ENCODE results near the gene LILRA5.
"Not testable (repeated sequence)": the region's sequence is repeated elsewhere in the genome, so short reads cannot be mapped to it uniquely, and the experiment has no call there.

Gene LILRA5

GRCh38 chr19:54312436-54313377 lies at the start of gene LILRA5:
TSS of gene LILRA5 (minus strand) at chr19:54313166. CDS start at chr19:54313019, 147 bp downstream.
- H3K4me3 Mint-ChIP-seq, result no peak within 1 kb of the TSS
- no peaks in the 10 kb centered on the region for H3K9me3 Mint-ChIP-seq
- H3K36me3 Mint-ChIP-seq (ENCODE audit: low read depth), result no peaks in the 10 kb centered on the region
- H3K27me3 Mint-ChIP-seq, result peaks cover 28% of the 10 kb centered on the region
- no peaks in the 10 kb centered on the region for H3K4me1 Mint-ChIP-seq (ENCODE audit: low read depth)
- no peak for DNase-seq
- H3K27ac Mint-ChIP-seq, result no peak within 1 kb of the TSS

- Mint-ChIP-seq H3K27ac (peak overlapping the region; percentile 83), H3K4me3 (peak overlapping the region; percentile 87), H3K4me1 (ENCODE audit: low read depth) (peaks cover 57% of the 10 kb centered on the region)
- H3K27me3 Mint-ChIP-seq; DNase-seq; H3K36me3 Mint-ChIP-seq (ENCODE audit: low read depth); H3K9me3 Mint-ChIP-seq: not testable (repeated sequence)
These were observed 48.9 kb upstream of the LILRA5 start for GRCh38 chr19:54361680-54362422.

- H3K36me3 Mint-ChIP-seq (ENCODE audit: low read depth); H3K27me3 Mint-ChIP-seq; H3K27ac Mint-ChIP-seq: not testable (repeated sequence)
These were observed 46.3 kb upstream of the LILRA5 start for GRCh38 chr19:54359149-54359820.

GRCh38 chr19:54357381-54357780 lies 44.4 kb upstream of the LILRA5 start:
- Mint-ChIP-seq H3K4me1 (ENCODE audit: low read depth) (peaks cover 28% of the 10 kb centered on the region), H3K27me3 (no peaks in the 10 kb centered on the region), H3K27ac (no peak overlapping the region), H3K36me3 (ENCODE audit: low read depth) (peaks cover 8% of the 10 kb centered on the region), H3K4me3 (no peak overlapping the region), H3K9me3 (no peaks in the 10 kb centered on the region)
- DNase-seq, result no peak

More at GRCh38 chr19:54359149-54359820, 46.3 kb upstream of the LILRA5 start:
- peak; percentile 84 for DNase-seq
- peaks cover 41% of the 10 kb centered on the region for H3K4me1 Mint-ChIP-seq (ENCODE audit: low read depth)
- H3K9me3 Mint-ChIP-seq, H3K4me3 Mint-ChIP-seq: not testable (repeated sequence)

GRCh38 chr19:54356444-54357056 lies 43.6 kb upstream of the LILRA5 start:
- H3K27me3 Mint-ChIP-seq, result no peaks in the 10 kb centered on the region
- DNase-seq, result no peak
- peaks cover 21% of the 10 kb centered on the region for H3K4me1 Mint-ChIP-seq (ENCODE audit: low read depth)
- H3K4me3 Mint-ChIP-seq, result no peak overlapping the region
- H3K27ac Mint-ChIP-seq, result no peak overlapping the region
- peaks cover 8% of the 10 kb centered on the region for H3K36me3 Mint-ChIP-seq (ENCODE audit: low read depth)
- no peaks in the 10 kb centered on the region for H3K9me3 Mint-ChIP-seq

- Mint-ChIP-seq H3K9me3 (no peaks in the 10 kb centered on the region), H3K36me3 (ENCODE audit: low read depth) (peaks cover 8% of the 10 kb centered on the region), H3K27ac (no peak overlapping the region), H3K4me1 (ENCODE audit: low read depth) (peaks cover 15% of the 10 kb centered on the region), H3K27me3 (no peaks in the 10 kb centered on the region), H3K4me3 (no peak overlapping the region)
- no peak for DNase-seq
These were observed 42.7 kb upstream of the LILRA5 start for GRCh38 chr19:54355675-54356074.

GRCh38 chr19:54354761-54355160 lies 41.8 kb upstream of the LILRA5 start:
- Mint-ChIP-seq H3K4me1 (ENCODE audit: low read depth) (peaks cover 11% of the 10 kb centered on the region), H3K36me3 (ENCODE audit: low read depth) (peaks cover 8% of the 10 kb centered on the region), H3K27me3 (no peaks in the 10 kb centered on the region), H3K27ac (peak overlapping the region; percentile 52), H3K9me3 (no peaks in the 10 kb centered on the region), H3K4me3 (no peak overlapping the region)
- no peak for DNase-seq

- H3K36me3 Mint-ChIP-seq (ENCODE audit: low read depth), result peaks cover 8% of the 10 kb centered on the region
- no peaks in the 10 kb centered on the region for H3K9me3 Mint-ChIP-seq
- DNase-seq, result no peak
- peaks cover 9% of the 10 kb centered on the region for H3K4me1 Mint-ChIP-seq (ENCODE audit: low read depth)
- no peak overlapping the region for H3K27ac Mint-ChIP-seq
- peaks cover 4% of the 10 kb centered on the region for H3K27me3 Mint-ChIP-seq
- H3K4me3 Mint-ChIP-seq, result no peak overlapping the region
These were observed 39.6 kb upstream of the LILRA5 start for GRCh38 chr19:54352546-54352945.

- peaks cover 8% of the 10 kb centered on the region for H3K36me3 Mint-ChIP-seq (ENCODE audit: low read depth)
- H3K27ac Mint-ChIP-seq, result no peak overlapping the region
- no peak overlapping the region for H3K4me3 Mint-ChIP-seq
- no peak for DNase-seq
- peaks cover 9% of the 10 kb centered on the region for H3K4me1 Mint-ChIP-seq (ENCODE audit: low read depth)
- no peaks in the 10 kb centered on the region for H3K9me3 Mint-ChIP-seq
- peaks cover 4% of the 10 kb centered on the region for H3K27me3 Mint-ChIP-seq
These were observed 39.1 kb upstream of the LILRA5 start for GRCh38 chr19:54352041-54352440.

- DNase-seq, result no peak
- Mint-ChIP-seq H3K27me3 (peaks cover 4% of the 10 kb centered on the region), H3K4me1 (ENCODE audit: low read depth) (peaks cover 9% of the 10 kb centered on the region), H3K27ac (no peak overlapping the region), H3K4me3 (no peak overlapping the region), H3K36me3 (ENCODE audit: low read depth) (peaks cover 8% of the 10 kb centered on the region), H3K9me3 (no peaks in the 10 kb centered on the region)
These were observed 38.5 kb upstream of the LILRA5 start for GRCh38 chr19:54351474-54351873.

- Mint-ChIP-seq H3K27me3 (peaks cover 4% of the 10 kb centered on the region), H3K27ac (no peak overlapping the region), H3K9me3 (no peaks in the 10 kb centered on the region), H3K4me1 (ENCODE audit: low read depth) (no peaks in the 10 kb centered on the region), H3K36me3 (ENCODE audit: low read depth) (no peaks in the 10 kb centered on the region), H3K4me3 (no peak overlapping the region)
- no peak for DNase-seq
These were observed 33.0 kb upstream of the LILRA5 start for GRCh38 chr19:54345938-54346386.

GRCh38 chr19:54343868-54344267 lies 30.9 kb upstream of the LILRA5 start:
- Mint-ChIP-seq H3K27me3 (peaks cover 6% of the 10 kb centered on the region), H3K9me3 (no peaks in the 10 kb centered on the region), H3K36me3 (ENCODE audit: low read depth) (no peaks in the 10 kb centered on the region), H3K4me1 (ENCODE audit: low read depth) (no peaks in the 10 kb centered on the region), H3K4me3 (no peak overlapping the region), H3K27ac (no peak overlapping the region)
- no peak for DNase-seq

- H3K9me3 Mint-ChIP-seq, result no peaks in the 10 kb centered on the region
- DNase-seq, result no peak
- no peaks in the 10 kb centered on the region for H3K4me1 Mint-ChIP-seq (ENCODE audit: low read depth)
- H3K4me3 Mint-ChIP-seq, result no peak overlapping the region
- no peaks in the 10 kb centered on the region for H3K36me3 Mint-ChIP-seq (ENCODE audit: low read depth)
- no peak overlapping the region for H3K27ac Mint-ChIP-seq
- peaks cover 10% of the 10 kb centered on the region for H3K27me3 Mint-ChIP-seq
These were observed 28.3 kb upstream of the LILRA5 start for GRCh38 chr19:54341295-54341694.
